Neuron (in vitro differentiated cells): ENCODE data around the gene ZAP70.

Experiments used
- H2AFZ ChIP-seq: one replicate; pipeline ENCODE4 v1.6.1; 2013; ENCODE audit warnings: low read depth, mild to moderate bottlenecking, inconsistent platforms, low read length, moderate library complexity
- H3K27me3 ChIP-seq: one replicate; pipeline ENCODE4 v1.6.1; 2013; ENCODE audit warnings: low read length; ENCODE audit not compliant: insufficient read depth
- H3K36me3 ChIP-seq: one replicate; pipeline ENCODE4 v1.6.1; 2013; ENCODE audit warnings: low read length; ENCODE audit not compliant: insufficient read depth
- H3K4me1 ChIP-seq: one replicate; pipeline ENCODE4 v1.6.1; 2013; ENCODE audit warnings: low read length; ENCODE audit not compliant: insufficient read depth
- H3K4me3 ChIP-seq: 2 replicates; pipeline ENCODE4 v1.5.1; 2013; ENCODE audit warnings: mild to moderate bottlenecking, low read length, moderate library complexity
- H3K9me3 ChIP-seq: one replicate; pipeline ENCODE4 v1.6.1; 2013; ENCODE audit warnings: low read length

ZAP70 gene

GRCh38 chr2:97784953-97785352, 71.6 kb downstream of the ZAP70 start:
- no peak overlapping the region for H2AFZ ChIP-seq
- no peak overlapping the region for H3K4me3 ChIP-seq
- H3K27me3 ChIP-seq, result no peaks in the 10 kb centered on the region
- H3K36me3 ChIP-seq, result peaks cover 10% of the 10 kb centered on the region
- no peaks in the 10 kb centered on the region for H3K9me3 ChIP-seq
- H3K4me1 ChIP-seq, result no peaks in the 10 kb centered on the region

GRCh38 chr2:97785818-97786217, 72.4 kb downstream of the ZAP70 start:
- H3K4me3 ChIP-seq, result no peak overlapping the region
- H3K36me3 ChIP-seq, result peaks cover 13% of the 10 kb centered on the region
- no peak overlapping the region for H2AFZ ChIP-seq
- no peaks in the 10 kb centered on the region for H3K4me1 ChIP-seq
- no peaks in the 10 kb centered on the region for H3K27me3 ChIP-seq
- no peaks in the 10 kb centered on the region for H3K9me3 ChIP-seq

- no peaks in the 10 kb centered on the region for H3K27me3 ChIP-seq
- H3K4me1 ChIP-seq, result no peaks in the 10 kb centered on the region
- no peaks in the 10 kb centered on the region for H3K9me3 ChIP-seq
- peaks cover 26% of the 10 kb centered on the region for H3K36me3 ChIP-seq
- H3K4me3 ChIP-seq, result no peak overlapping the region
- H2AFZ ChIP-seq, result no peak overlapping the region
Observed at GRCh38 chr2:97788986-97789644, 75.7 kb downstream of the ZAP70 start.
